ENCODE results near the gene KRTAP2-2.
"Not testable (repeated sequence)": the region's sequence is repeated elsewhere in the genome, so short reads cannot be mapped to it uniquely, and the experiment has no call there.

Gene KRTAP2-2

GRCh38 chr17:41042953-41043352 lies 12.1 kb downstream of the KRTAP2-2 start:
- TF ChIP-seq EZH2phosphoT487 (IDR thresholded peaks at IDR 0.05; ENCODE audit: borderline replicate concordance) (no peak), CTCF (conservative IDR thresholded peaks at IDR 0.05; ENCODE audit: low read length) (no peak)
- Histone ChIP-seq H3K36me3 (ENCODE audit: insufficient read depth, low read length) (no peaks in the 10 kb centered on the region), H4K20me1 (ENCODE audit: insufficient read depth, low read length, poor library complexity, severe bottlenecking) (no peaks in the 10 kb centered on the region), H3K4me1 (ENCODE audit: insufficient read depth, low read length, poor library complexity, severe bottlenecking) (peaks cover 5% of the 10 kb centered on the region), H3K9me3 (ENCODE audit: insufficient read depth, low read depth, low read length) (no peaks in the 10 kb centered on the region), H3K9ac (ENCODE audit: low read depth, low read length, poor library complexity, severe bottlenecking) (no peak overlapping the region), H2AFZ (ENCODE audit: low read length) (no peak overlapping the region), H3K79me2 (ENCODE audit: insufficient read depth, low read length) (no peaks in the 10 kb centered on the region), H3K4me2 (ENCODE audit: low read depth, low read length, poor library complexity, severe bottlenecking) (no peak overlapping the region), H3K9me2 (replicated peaks; ENCODE audit: low read depth, low read length) (no peaks in the 10 kb centered on the region), H3K4me3 (ENCODE audit: low read length, poor library complexity, severe bottlenecking) (no peak overlapping the region), H3F3A (ENCODE audit: low read depth) (0 out of 2 replicates have a peak, but pooled peaks cover 6% of the 10 kb centered on the region), H3K27me3 (ENCODE audit: insufficient read depth, low read length, poor library complexity, severe bottlenecking) (peaks cover 37% of the 10 kb centered on the region)

- H3K9ac ChIP-seq (ENCODE audit: low read depth, low read length, poor library complexity, severe bottlenecking); H3K9me2 ChIP-seq (replicated peaks; ENCODE audit: low read depth, low read length); H3K4me1 ChIP-seq (ENCODE audit: insufficient read depth, low read length, poor library complexity, severe bottlenecking); H3K4me3 ChIP-seq (ENCODE audit: low read length, poor library complexity, severe bottlenecking); H4K20me1 ChIP-seq (ENCODE audit: insufficient read depth, low read length, poor library complexity, severe bottlenecking); H2AFZ ChIP-seq (ENCODE audit: low read length); H3K9me3 ChIP-seq (ENCODE audit: insufficient read depth, low read depth, low read length); H3F3A ChIP-seq (ENCODE audit: low read depth); H3K4me2 ChIP-seq (ENCODE audit: low read depth, low read length, poor library complexity, severe bottlenecking); H3K79me2 ChIP-seq (ENCODE audit: insufficient read depth, low read length); H3K36me3 ChIP-seq (ENCODE audit: insufficient read depth, low read length): not testable (repeated sequence)
- peaks cover 37% of the 10 kb centered on the region for H3K27me3 ChIP-seq (ENCODE audit: insufficient read depth, low read length, poor library complexity, severe bottlenecking)
Observed at GRCh38 chr17:41040783-41041571, 14.1 kb downstream of the KRTAP2-2 start, which contains the start of gene KRTAP1-1. Gene KRTAP1-1 (minus strand): TSS chr17:41041450. CDS start chr17:41041397, 53 bp downstream.

GRCh38 chr17:41037853-41038350 lies 17.1 kb downstream of the KRTAP2-2 start:
- Histone ChIP-seq H3K79me2 (ENCODE audit: insufficient read depth, low read length) (no peaks in the 10 kb centered on the region), H4K20me1 (ENCODE audit: insufficient read depth, low read length, poor library complexity, severe bottlenecking) (no peaks in the 10 kb centered on the region), H3K4me2 (ENCODE audit: low read depth, low read length, poor library complexity, severe bottlenecking) (no peak overlapping the region), H3K4me1 (ENCODE audit: insufficient read depth, low read length, poor library complexity, severe bottlenecking) (no peaks in the 10 kb centered on the region), H3K4me3 (ENCODE audit: low read length, poor library complexity, severe bottlenecking) (no peak overlapping the region), H3F3A (ENCODE audit: low read depth) (no peaks in the 10 kb centered on the region), H3K36me3 (ENCODE audit: insufficient read depth, low read length) (no peaks in the 10 kb centered on the region), H3K9me3 (ENCODE audit: insufficient read depth, low read depth, low read length) (no peaks in the 10 kb centered on the region), H3K9me2 (replicated peaks; ENCODE audit: low read depth, low read length) (no peaks in the 10 kb centered on the region), H3K27me3 (ENCODE audit: insufficient read depth, low read length, poor library complexity, severe bottlenecking) (peaks cover 32% of the 10 kb centered on the region), H2AFZ (ENCODE audit: low read length) (no peak overlapping the region), H3K9ac (ENCODE audit: low read depth, low read length, poor library complexity, severe bottlenecking) (no peak overlapping the region)
- TF ChIP-seq CTCF (conservative IDR thresholded peaks at IDR 0.05; ENCODE audit: low read length) (no peak), EZH2phosphoT487 (IDR thresholded peaks at IDR 0.05; ENCODE audit: borderline replicate concordance) (no peak)

GRCh38 chr17:41034346-41034935 lies 20.6 kb downstream of the KRTAP2-2 start, which contains the start of gene KRTAP1-3:
Gene KRTAP1-3 (minus strand): TSS chr17:41034874. CDS start chr17:41034821, 53 bp downstream.
- not testable (repeated sequence) for H2AFZ ChIP-seq (ENCODE audit: low read length); H3K9me3 ChIP-seq (ENCODE audit: insufficient read depth, low read depth, low read length); H4K20me1 ChIP-seq (ENCODE audit: insufficient read depth, low read length, poor library complexity, severe bottlenecking); H3K79me2 ChIP-seq (ENCODE audit: insufficient read depth, low read length); H3K9me2 ChIP-seq (replicated peaks; ENCODE audit: low read depth, low read length); H3K4me2 ChIP-seq (ENCODE audit: low read depth, low read length, poor library complexity, severe bottlenecking); H3K4me1 ChIP-seq (ENCODE audit: insufficient read depth, low read length, poor library complexity, severe bottlenecking); H3K4me3 ChIP-seq (ENCODE audit: low read length, poor library complexity, severe bottlenecking); H3F3A ChIP-seq (ENCODE audit: low read depth); H3K36me3 ChIP-seq (ENCODE audit: insufficient read depth, low read length); H3K27me3 ChIP-seq (ENCODE audit: insufficient read depth, low read length, poor library complexity, severe bottlenecking); H3K9ac ChIP-seq (ENCODE audit: low read depth, low read length, poor library complexity, severe bottlenecking)

Measured in Loucy (cell line).